Endothelial cell of umbilical vein (primary cell): ENCODE results near the gene DDX31.

ENCODE experiments used
- EZH2 ChIP-seq: IDR thresholded peaks from 2 replicates; pipeline ENCODE4 v1.6.1; 2012; ENCODE audit warnings: borderline replicate concordance, low read depth, mild to moderate bottlenecking, moderate library complexity, low read length, inconsistent platforms; ENCODE audit not compliant: severe bottlenecking
- GATA2 ChIP-seq: IDR thresholded peaks from 2 replicates; pipeline ENCODE4 v1.7.0; 2011; ENCODE audit warnings: low read depth, mild to moderate bottlenecking, moderate library complexity, mixed read lengths, low read length; ENCODE audit not compliant: insufficient read length, insufficient read depth
- JUN ChIP-seq: IDR thresholded peaks from 2 replicates; pipeline ENCODE4 v1.6.1; 2011; ENCODE audit warnings: borderline replicate concordance, low read depth; ENCODE audit not compliant: insufficient read length, insufficient read depth
- POLR2A ChIP-seq: IDR thresholded peaks from 2 replicates; pipeline ENCODE4 v1.6.1; 2012; ENCODE audit warnings: low read depth, mild to moderate bottlenecking, control low read depth, low read length
- TF ChIP-seq, protein P1 (sequence below), 2 donors: IDR thresholded peaks; 1 replicate in 1 of 2; 2 replicates in 1 of 2; pipeline ENCODE4 v1.5.1; 2011; ENCODE audit warnings: low read length in 2 of 2, mild to moderate bottlenecking in 2 of 2, moderate library complexity in 2 of 2, control low read depth in 1 of 2, inconsistent platforms in 1 of 2, low read depth in 1 of 2; ENCODE audit not compliant: insufficient read depth in 1 of 2; ENCODE audit errors: extremely low read depth in 1 of 2
- TF ChIP-seq, protein P2 (sequence below): IDR thresholded peaks from 2 replicates; pipeline ENCODE4 v1.6.1; 2011; ENCODE audit not compliant: insufficient read depth, insufficient read length

DNA sequence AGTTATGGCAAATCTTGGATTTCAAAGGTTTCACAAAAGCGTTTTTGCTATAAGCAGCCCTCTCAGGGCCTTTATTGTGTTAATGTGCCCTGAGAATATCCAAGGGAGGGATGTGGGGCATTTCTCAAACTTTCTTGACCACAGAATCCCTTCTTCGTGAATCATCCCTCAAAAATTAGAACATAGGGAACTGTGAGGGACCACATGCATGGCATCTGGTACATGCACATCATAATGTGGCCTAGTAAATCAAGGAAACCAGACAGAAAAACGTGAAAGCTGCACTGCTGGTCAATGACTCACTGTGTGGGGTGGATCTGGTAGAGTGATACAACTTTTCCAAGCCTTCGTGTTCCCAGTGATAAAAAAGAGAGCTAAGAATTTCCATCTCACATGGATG is 22.4 kb downstream of the DDX31 start:
- TF ChIP-seq, protein P1, sequence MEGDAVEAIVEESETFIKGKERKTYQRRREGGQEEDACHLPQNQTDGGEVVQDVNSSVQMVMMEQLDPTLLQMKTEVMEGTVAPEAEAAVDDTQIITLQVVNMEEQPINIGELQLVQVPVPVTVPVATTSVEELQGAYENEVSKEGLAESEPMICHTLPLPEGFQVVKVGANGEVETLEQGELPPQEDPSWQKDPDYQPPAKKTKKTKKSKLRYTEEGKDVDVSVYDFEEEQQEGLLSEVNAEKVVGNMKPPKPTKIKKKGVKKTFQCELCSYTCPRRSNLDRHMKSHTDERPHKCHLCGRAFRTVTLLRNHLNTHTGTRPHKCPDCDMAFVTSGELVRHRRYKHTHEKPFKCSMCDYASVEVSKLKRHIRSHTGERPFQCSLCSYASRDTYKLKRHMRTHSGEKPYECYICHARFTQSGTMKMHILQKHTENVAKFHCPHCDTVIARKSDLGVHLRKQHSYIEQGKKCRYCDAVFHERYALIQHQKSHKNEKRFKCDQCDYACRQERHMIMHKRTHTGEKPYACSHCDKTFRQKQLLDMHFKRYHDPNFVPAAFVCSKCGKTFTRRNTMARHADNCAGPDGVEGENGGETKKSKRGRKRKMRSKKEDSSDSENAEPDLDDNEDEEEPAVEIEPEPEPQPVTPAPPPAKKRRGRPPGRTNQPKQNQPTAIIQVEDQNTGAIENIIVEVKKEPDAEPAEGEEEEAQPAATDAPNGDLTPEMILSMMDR (IDR thresholded peaks at IDR 0.05; ENCODE audit: extremely low read depth in 1 of 2, insufficient read depth in 1 of 2, low read depth in 1 of 2, low read length in 2 of 2): no peak
- TF ChIP-seq, protein P2, sequence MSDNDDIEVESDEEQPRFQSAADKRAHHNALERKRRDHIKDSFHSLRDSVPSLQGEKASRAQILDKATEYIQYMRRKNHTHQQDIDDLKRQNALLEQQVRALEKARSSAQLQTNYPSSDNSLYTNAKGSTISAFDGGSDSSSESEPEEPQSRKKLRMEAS: no peak
- TF ChIP-seq JUN: no peak
- no peak for TF ChIP-seq EZH2
- no peak for TF ChIP-seq POLR2A
- no peak for TF ChIP-seq GATA2
